ENCODE results near the gene MICA. TPM values are rescaled to one million over a fixed set of nuclear protein-coding genes. Genes with fewer than 3 reads are reported as not detected.

The MICA gene
- total and polyA plus RNA-seq, 2 experiments from 2014 or later, result 36.9 to 42.6 TPM

DNA sequence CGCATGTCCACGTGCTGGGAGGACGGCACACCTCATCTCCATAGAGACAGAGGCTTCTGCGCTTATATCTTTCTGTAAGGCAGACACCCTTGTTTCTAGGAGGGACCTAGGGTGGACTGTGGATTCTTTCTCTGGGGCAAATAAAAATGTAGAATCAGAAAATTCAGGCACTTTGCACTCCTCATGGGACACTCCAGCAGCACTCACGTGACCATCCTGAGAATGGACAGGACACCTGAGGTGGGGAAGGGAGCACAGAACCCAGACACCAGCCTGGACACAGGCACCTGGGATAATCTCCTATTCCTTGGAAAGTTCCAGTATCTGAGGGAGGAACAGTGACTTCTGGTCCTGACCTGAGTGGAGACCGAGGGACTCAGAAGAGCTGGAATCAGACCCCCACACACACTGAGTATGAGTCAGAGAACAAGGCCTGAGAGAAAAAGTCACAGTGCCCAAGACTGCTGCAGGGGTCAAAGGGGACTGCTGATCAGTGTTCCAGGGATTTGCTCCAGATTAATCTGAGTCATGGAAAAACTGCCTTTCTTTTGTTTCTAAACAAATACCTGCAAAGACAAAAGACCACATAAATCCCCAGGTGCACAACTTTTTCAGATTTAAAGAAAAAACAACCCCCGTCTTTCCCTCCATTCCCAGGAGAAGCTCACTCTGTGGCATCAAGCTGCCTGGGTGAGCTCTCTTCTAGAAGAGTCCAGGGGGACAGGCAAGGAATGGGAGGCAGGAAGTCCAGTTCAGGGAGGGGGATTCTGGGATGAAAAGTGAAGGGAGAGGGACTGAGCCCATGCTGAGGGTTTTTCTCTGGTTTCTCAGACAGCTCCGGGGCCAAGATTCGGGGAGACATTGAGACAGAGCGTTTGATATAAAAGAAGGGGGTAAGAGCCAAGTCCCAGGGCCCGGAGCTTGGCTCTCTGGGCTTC is 58.9 kb downstream of the MICA start:
- no peaks in the 10 kb centered on the region for H3K9me2 ChIP-seq (ENCODE audit: insufficient read depth)
- TF ChIP-seq EZH2phosphoT487 (IDR thresholded peaks at IDR 0.05; ENCODE audit: insufficient read depth, low read depth) (no peak), EZH2 (IDR thresholded peaks at IDR 0.05; ENCODE audit: insufficient read depth, poor library complexity, severe bottlenecking) (no peak)
- in situ Hi-C loops (cut with MboI), result no loop called here
- H3K4me2 ChIP-seq (ENCODE audit: unreplicated experiment), result peak overlapping the region; percentile 59
- H3K27ac ChIP-seq, result no peak overlapping the region
- no peaks in the 10 kb centered on the region for H3K9me3 ChIP-seq (ENCODE audit: low read depth)
- peak overlapping the region; percentile 43; the same call in 1 of the 2 replicates for H3K9ac ChIP-seq
- no peaks in the 10 kb centered on the region for H3K79me2 ChIP-seq (ENCODE audit: insufficient read depth)
- H3K4me1 ChIP-seq (ENCODE audit: insufficient read depth), result no peaks in the 10 kb centered on the region; the same call in 1 of the 2 replicates
- H3K27me3 ChIP-seq (replicated peaks; ENCODE audit: insufficient read depth), result no peaks in the 10 kb centered on the region
- no peaks in the 10 kb centered on the region for H3K36me3 ChIP-seq (ENCODE audit: low read depth)
- DNase-seq, result peak; percentile 40
- 53 to 54% methylated on average over 11 of the region's 11 CpGs for WGBS, 2 experiments (ENCODE audit: low coverage in 1 of 2, low lambda C conversion rate in 2 of 2, missing lambda C conversion rate in 2 of 2)
- H2AFZ ChIP-seq, result peak overlapping the region; percentile 74
- no peaks in the 10 kb centered on the region for H4K20me1 ChIP-seq (ENCODE audit: insufficient read depth)
- peaks cover 4% of the 10 kb centered on the region; the same call in 1 of the 2 replicates for H3F3A ChIP-seq (ENCODE audit: insufficient read depth)
- peak overlapping the region; percentile 57 for H3K4me3 ChIP-seq

DNA sequence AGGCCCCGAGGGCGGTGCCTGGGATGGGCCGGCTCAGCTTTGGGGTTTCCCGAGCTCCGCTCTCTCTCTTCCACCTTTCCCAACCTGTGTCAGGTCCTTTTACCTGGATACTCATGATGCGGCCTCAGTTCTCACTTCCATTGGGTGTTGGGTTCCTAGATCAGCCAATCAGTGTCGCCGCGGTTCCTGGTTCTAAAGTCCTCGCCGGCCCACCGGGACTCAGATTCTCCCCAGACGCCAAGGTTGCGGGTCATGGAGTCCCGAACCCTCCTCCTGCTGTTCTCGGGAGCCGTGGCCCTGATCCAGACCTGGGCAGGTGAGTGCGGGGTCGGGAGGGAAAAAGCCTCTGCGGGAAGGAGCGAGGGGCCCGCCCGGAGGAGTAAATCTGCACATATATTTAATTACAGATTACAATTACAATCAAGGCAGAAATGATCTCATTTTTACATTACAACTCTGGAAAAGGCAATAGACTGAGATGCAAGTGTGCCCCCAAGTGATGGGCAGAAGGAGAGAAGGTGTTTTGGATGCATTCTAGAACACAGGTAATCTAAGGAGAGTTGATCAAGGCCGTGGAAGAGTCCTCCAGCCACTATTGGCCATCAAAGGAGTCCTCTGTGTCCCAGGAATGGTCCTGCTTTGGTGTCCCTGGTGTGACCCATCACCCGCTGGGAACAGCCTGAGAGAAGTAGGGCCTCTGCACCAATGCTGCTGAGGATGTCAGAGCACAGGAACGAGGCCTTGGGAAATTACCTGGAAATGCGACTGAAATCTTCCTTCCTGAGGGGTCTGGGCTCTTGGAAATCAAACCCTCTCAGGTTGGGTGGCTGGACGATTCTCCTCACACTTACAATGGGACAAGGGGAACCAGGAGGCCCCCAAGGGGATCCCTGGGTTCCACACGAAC is 59.8 kb downstream of the MICA start:
- Histone ChIP-seq H3K27ac (no peak overlapping the region), H4K20me1 (ENCODE audit: insufficient read depth) (no peaks in the 10 kb centered on the region), H3K4me2 (ENCODE audit: unreplicated experiment) (peak overlapping the region; percentile 59), H3K79me2 (ENCODE audit: insufficient read depth) (no peaks in the 10 kb centered on the region), H3K36me3 (ENCODE audit: low read depth) (no peaks in the 10 kb centered on the region), H3K9me3 (ENCODE audit: low read depth) (no peaks in the 10 kb centered on the region), H2AFZ (peak overlapping the region; percentile 74), H3F3A (ENCODE audit: insufficient read depth) (peaks cover 4% of the 10 kb centered on the region; the same call in 1 of the 2 replicates), H3K9me2 (ENCODE audit: insufficient read depth) (no peaks in the 10 kb centered on the region), H3K27me3 (replicated peaks; ENCODE audit: insufficient read depth) (no peaks in the 10 kb centered on the region), H3K4me3 (peak overlapping the region; percentile 57), H3K9ac (peak overlapping the region; percentile 43), H3K4me1 (ENCODE audit: insufficient read depth) (no peaks in the 10 kb centered on the region; the same call in 1 of the 2 replicates)
- 21% methylated on average over 28 to 29 of the region's 29 CpGs for WGBS, 2 experiments (ENCODE audit: low coverage in 1 of 2, low lambda C conversion rate in 2 of 2, missing lambda C conversion rate in 2 of 2)
- TF ChIP-seq EZH2 (IDR thresholded peaks at IDR 0.05; ENCODE audit: insufficient read depth, poor library complexity, severe bottlenecking) (no peak), EZH2phosphoT487 (IDR thresholded peaks at IDR 0.05; ENCODE audit: insufficient read depth, low read depth) (no peak)
- in situ Hi-C loops (cut with MboI), result no loop called here
- DNase-seq, result peak; percentile 87

DNA sequence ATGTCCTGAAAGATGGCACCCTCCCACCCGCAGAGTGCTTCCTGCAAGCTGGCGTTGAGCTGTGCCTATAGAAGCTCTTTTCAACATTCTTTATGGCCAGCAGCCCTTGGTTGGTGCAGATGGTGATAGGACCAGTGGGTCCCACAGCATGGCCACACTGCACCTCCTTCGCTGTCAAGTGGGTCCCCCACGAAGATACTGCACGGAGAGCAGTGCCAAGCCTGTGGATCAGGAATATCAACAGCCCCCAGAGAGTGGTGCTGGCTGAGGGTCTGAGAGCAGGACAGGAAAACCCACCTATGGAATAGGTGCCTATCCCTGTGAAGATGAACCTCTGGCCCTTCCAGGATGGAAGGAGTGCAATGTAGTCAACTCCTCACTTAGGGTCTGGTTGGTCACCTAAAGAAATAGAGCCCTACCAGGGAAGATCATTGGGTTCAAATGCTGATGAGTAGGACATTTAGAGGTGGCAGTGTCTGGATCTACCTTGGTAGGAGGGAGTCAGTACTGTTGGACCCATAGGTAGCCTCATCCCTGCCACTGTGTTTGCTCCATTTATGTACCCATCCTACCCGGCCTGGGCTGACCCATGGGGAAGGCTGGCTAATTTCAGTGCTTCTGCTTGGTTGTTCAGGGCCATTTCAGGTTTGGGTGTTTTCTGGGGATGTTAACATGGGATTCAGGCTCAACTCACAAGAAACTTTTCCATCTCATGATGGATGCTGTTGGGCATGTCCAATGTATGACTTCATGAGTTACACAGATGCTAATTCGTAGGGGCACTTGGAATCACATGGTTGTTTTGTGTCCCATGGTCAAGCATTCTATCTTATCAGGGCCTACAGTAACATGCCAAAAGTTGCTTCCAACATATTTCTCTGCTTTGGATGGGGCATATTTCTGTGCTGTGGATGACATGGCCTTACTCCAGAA is 61.1 kb downstream of the MICA start:
- Histone ChIP-seq H3K27me3 (replicated peaks; ENCODE audit: insufficient read depth) (no peaks in the 10 kb centered on the region), H3F3A (ENCODE audit: insufficient read depth) (peaks cover 4% of the 10 kb centered on the region; the same call in 1 of the 2 replicates), H3K36me3 (ENCODE audit: low read depth) (no peaks in the 10 kb centered on the region), H3K9me3 (ENCODE audit: low read depth) (no peaks in the 10 kb centered on the region), H3K4me2 (ENCODE audit: unreplicated experiment) (no peak overlapping the region), H4K20me1 (ENCODE audit: insufficient read depth) (no peaks in the 10 kb centered on the region), H3K9me2 (ENCODE audit: insufficient read depth) (no peaks in the 10 kb centered on the region), H3K4me3 (no peak overlapping the region), H2AFZ (no peak overlapping the region), H3K9ac (no peak overlapping the region), H3K4me1 (ENCODE audit: insufficient read depth) (no peaks in the 10 kb centered on the region; the same call in 1 of the 2 replicates), H3K27ac (no peak overlapping the region), H3K79me2 (ENCODE audit: insufficient read depth) (no peaks in the 10 kb centered on the region)
- 86 to 91% methylated on average over 7 of the region's 7 CpGs for WGBS, 2 experiments (ENCODE audit: low coverage in 1 of 2, low lambda C conversion rate in 2 of 2, missing lambda C conversion rate in 2 of 2)
- in situ Hi-C loops (cut with MboI), result no loop called here
- no peak for DNase-seq
- no peak for TF ChIP-seq EZH2phosphoT487 (IDR thresholded peaks at IDR 0.05; ENCODE audit: insufficient read depth, low read depth)
- no peak for TF ChIP-seq EZH2 (IDR thresholded peaks at IDR 0.05; ENCODE audit: insufficient read depth, poor library complexity, severe bottlenecking)

Small RNAs within 50 kb of the gene (microRNA-seq; reads per million reads assigned to microRNA genes)
- not detected for gene MIR6891 (ENCODE audit: borderline number of aligned reads)

Small RNAs within 50 kb of the gene (small RNA-seq; reads per million reads assigned to genes)
- gene HLA-S (ENCODE audit: low read depth, low replicate concordance) (not detected), gene MIR6891 (ENCODE audit: low read depth, low replicate concordance) (not detected), gene RF00019 (ENCODE audit: low read depth, low replicate concordance) (not detected), gene RNU6-283P (ENCODE audit: low read depth, low replicate concordance) (not detected)

Other genes starting within 250 kb of the MICA start
- 13.5 and 14.3 TPM in 2 replicates for gene CCHCR1, start 245.8 kb upstream of the MICA start, total RNA-seq (2014; rRNA removed; shearing (Covaris generic))
- 10.8 and 13.2 TPM in 2 replicates for gene CCHCR1, start 245.8 kb upstream of the MICA start, polyA plus RNA-seq (2016; fragmentation: Nextera tagmentation; extraction: Ambion mirVana)
- 21.6 and 28.4 TPM in 2 replicates for gene TCF19, start 245.0 kb upstream of the MICA start, total RNA-seq (2014; rRNA removed; shearing (Covaris generic))
- 18.3 and 19.9 TPM in 2 replicates for gene TCF19, start 245.0 kb upstream of the MICA start, polyA plus RNA-seq (2016; fragmentation: Nextera tagmentation; extraction: Ambion mirVana)
- gene POU5F1, start 232.9 kb upstream of the MICA start, total RNA-seq (2014; rRNA removed; shearing (Covaris generic)), result 0.22 TPM in 1 of 2 replicates, not detected in the other
- gene POU5F1, start 232.9 kb upstream of the MICA start, polyA plus RNA-seq (2016; fragmentation: Nextera tagmentation; extraction: Ambion mirVana), result 0.61 and 0.88 TPM in 2 replicates
- gene HLA-C, start 131.5 kb upstream of the MICA start, total RNA-seq (2014; rRNA removed; shearing (Covaris generic)), result 157 and 168 TPM in 2 replicates
- gene HLA-C, start 131.5 kb upstream of the MICA start, polyA plus RNA-seq (2016; fragmentation: Nextera tagmentation; extraction: Ambion mirVana), result 244 and 255 TPM in 2 replicates
- 65.6 and 87.9 TPM in 2 replicates for gene HLA-B, start 46.4 kb upstream of the MICA start, total RNA-seq (2014; rRNA removed; shearing (Covaris generic))
- gene HLA-B, start 46.4 kb upstream of the MICA start, polyA plus RNA-seq (2016; fragmentation: Nextera tagmentation; extraction: Ambion mirVana), result 186 and 192 TPM in 2 replicates
- gene MICB, start 94.5 kb downstream of the MICA start, total RNA-seq (2014; rRNA removed; shearing (Covaris generic)), result 4.1 and 4.9 TPM in 2 replicates
- gene MICB, start 94.5 kb downstream of the MICA start, polyA plus RNA-seq (2016; fragmentation: Nextera tagmentation; extraction: Ambion mirVana), result 3.7 and 4.2 TPM in 2 replicates
- gene MCCD1, start 125.4 kb downstream of the MICA start, total RNA-seq (2014; rRNA removed; shearing (Covaris generic)), result not detected in 2 replicates
- not detected in 2 replicates for gene MCCD1, start 125.4 kb downstream of the MICA start, polyA plus RNA-seq (2016; fragmentation: Nextera tagmentation; extraction: Ambion mirVana)
- gene DDX39B, start 138.4 kb downstream of the MICA start, total RNA-seq (2014; rRNA removed; shearing (Covaris generic)), result 319 and 415 TPM in 2 replicates
- 197 and 204 TPM in 2 replicates for gene DDX39B, start 138.4 kb downstream of the MICA start, polyA plus RNA-seq (2016; fragmentation: Nextera tagmentation; extraction: Ambion mirVana)
- gene ATP6V1G2, start 143.0 kb downstream of the MICA start, total RNA-seq (2014; rRNA removed; shearing (Covaris generic)), result 0.89 and 1.8 TPM in 2 replicates
- 2.8 and 3.5 TPM in 2 replicates for gene ATP6V1G2, start 143.0 kb downstream of the MICA start, polyA plus RNA-seq (2016; fragmentation: Nextera tagmentation; extraction: Ambion mirVana)
- 20.4 and 22.9 TPM in 2 replicates for gene NFKBIL1, start 144.0 kb downstream of the MICA start, total RNA-seq (2014; rRNA removed; shearing (Covaris generic))
- gene NFKBIL1, start 144.0 kb downstream of the MICA start, polyA plus RNA-seq (2016; fragmentation: Nextera tagmentation; extraction: Ambion mirVana), result 12.3 and 15.0 TPM in 2 replicates
- not detected in 2 replicates for gene LTA, start 168.7 kb downstream of the MICA start, total RNA-seq (2014; rRNA removed; shearing (Covaris generic))
- not detected in 2 replicates for gene LTA, start 168.7 kb downstream of the MICA start, polyA plus RNA-seq (2016; fragmentation: Nextera tagmentation; extraction: Ambion mirVana)
- gene TNF, start 172.0 kb downstream of the MICA start, total RNA-seq (2014; rRNA removed; shearing (Covaris generic)), result not detected in 2 replicates
- gene TNF, start 172.0 kb downstream of the MICA start, polyA plus RNA-seq (2016; fragmentation: Nextera tagmentation; extraction: Ambion mirVana), result 0.11 TPM in 1 of 2 replicates, not detected in the other
- gene LTB, start 178.8 kb downstream of the MICA start, total RNA-seq (2014; rRNA removed; shearing (Covaris generic)), result not detected in 2 replicates
- gene LTB, start 178.8 kb downstream of the MICA start, polyA plus RNA-seq (2016; fragmentation: Nextera tagmentation; extraction: Ambion mirVana), result 0.23 TPM in 1 of 2 replicates, not detected in the other
- not detected in 2 replicates for gene LST1, start 182.7 kb downstream of the MICA start, total RNA-seq (2014; rRNA removed; shearing (Covaris generic))
- gene LST1, start 182.7 kb downstream of the MICA start, polyA plus RNA-seq (2016; fragmentation: Nextera tagmentation; extraction: Ambion mirVana), result not detected in 2 replicates
- gene NCR3, start 189.4 kb downstream of the MICA start, total RNA-seq (2014; rRNA removed; shearing (Covaris generic)), result not detected in 2 replicates
- not detected in 2 replicates for gene NCR3, start 189.4 kb downstream of the MICA start, polyA plus RNA-seq (2016; fragmentation: Nextera tagmentation; extraction: Ambion mirVana)
- not detected in 2 replicates for gene AIF1, start 211.6 kb downstream of the MICA start, total RNA-seq (2014; rRNA removed; shearing (Covaris generic))
- gene AIF1, start 211.6 kb downstream of the MICA start, polyA plus RNA-seq (2016; fragmentation: Nextera tagmentation; extraction: Ambion mirVana), result not detected in 2 replicates
- 46.0 and 50.5 TPM in 2 replicates for gene PRRC2A, start 217.1 kb downstream of the MICA start, total RNA-seq (2014; rRNA removed; shearing (Covaris generic))
- gene PRRC2A, start 217.1 kb downstream of the MICA start, polyA plus RNA-seq (2016; fragmentation: Nextera tagmentation; extraction: Ambion mirVana), result 42.5 and 47.2 TPM in 2 replicates
- gene BAG6, start 249.1 kb downstream of the MICA start, total RNA-seq (2014; rRNA removed; shearing (Covaris generic)), result 161 and 198 TPM in 2 replicates
- 88.2 and 90.8 TPM in 2 replicates for gene BAG6, start 249.1 kb downstream of the MICA start, polyA plus RNA-seq (2016; fragmentation: Nextera tagmentation; extraction: Ambion mirVana)